Right atrium auricular region (tissue), 2 donors: ENCODE measurements around the gene CCDC184. TPM values are rescaled to one million over a fixed set of nuclear protein-coding genes. Genes with fewer than 3 reads are reported as not detected.

Experiments used
- DNase-seq: peaks from one replicate; pipeline ENCODE4 v3.0.0-alpha.2; 2019; ENCODE audit warnings: low spot score
- H3K27ac ChIP-seq, 2 donors: fragments of 200-600 bp; sonication (generic); 1 replicate in 1 of 2; 2 replicates in 1 of 2; pipeline ENCODE4 v1.5.1; 2016 to 2019
- H3K27me3 ChIP-seq, 2 donors: fragments of 200-600 bp; sonication (generic); one replicate each; pipeline versions ENCODE4 v1.5.1 to v1.6.0; 2017 to 2019
- H3K36me3 ChIP-seq: fragments of 200-600 bp; sonication (generic); one replicate; pipeline ENCODE4 v1.5.1; 2016
- H3K4me1 ChIP-seq, 2 donors: fragments of 200-600 bp; sonication (generic); one replicate each; pipeline versions ENCODE4 v1.5.1 to v1.6.0; 2017 to 2019
- H3K4me3 ChIP-seq, 2 donors: fragments of 200-600 bp; sonication (generic); 1 replicate in 1 of 2; 2 replicates in 1 of 2; pipeline ENCODE4 v1.5.1; 2017 to 2019; ENCODE audit warnings: mild to moderate bottlenecking in 1 of 2, moderate library complexity in 1 of 2
- H3K9me3 ChIP-seq, 2 donors: fragments of 200-600 bp; sonication (generic); one replicate each; pipeline ENCODE4 v1.5.1; 2019
- total RNA-seq, 2 donors: library from RNA; depleted of rRNA; stranded (reverse); fragments of >200 nt; gene quantifications; one replicate each; pipeline ENCODE4 v1.1.0, GENCODE V29; 2016
- TF ChIP-seq, protein P1 (sequence below), 2 donors: fragments of 200-600 bp; sonication (generic); IDR thresholded peaks; one replicate each; pipeline ENCODE4 v1.5.1; 2019; ENCODE audit warnings: antibody characterized with exemption in 2 of 2

The CCDC184 gene
- total RNA-seq, 2 donors from 2014 or later: 0.37 to 1.4 TPM

DNA sequence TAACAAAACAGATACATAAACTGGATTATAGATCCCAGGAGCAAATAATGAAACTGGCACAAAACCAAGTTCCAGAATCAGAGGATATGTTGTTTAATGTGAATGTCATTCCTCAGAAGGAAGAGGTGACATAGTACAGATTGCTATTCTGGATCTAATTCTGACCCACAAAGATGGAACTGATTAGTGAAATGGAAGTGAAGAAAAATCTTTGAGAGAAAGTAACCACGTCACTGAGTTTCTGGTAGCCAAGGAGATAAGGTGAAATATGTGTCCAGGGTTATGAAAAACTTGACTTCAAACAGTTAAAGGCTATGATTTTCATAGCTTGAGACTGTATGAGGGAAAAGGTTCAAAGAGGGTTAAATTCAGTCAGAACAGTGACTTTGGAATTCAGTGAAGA lies 11.4 kb downstream of the CCDC184 start:
- TF ChIP-seq, protein P1, sequence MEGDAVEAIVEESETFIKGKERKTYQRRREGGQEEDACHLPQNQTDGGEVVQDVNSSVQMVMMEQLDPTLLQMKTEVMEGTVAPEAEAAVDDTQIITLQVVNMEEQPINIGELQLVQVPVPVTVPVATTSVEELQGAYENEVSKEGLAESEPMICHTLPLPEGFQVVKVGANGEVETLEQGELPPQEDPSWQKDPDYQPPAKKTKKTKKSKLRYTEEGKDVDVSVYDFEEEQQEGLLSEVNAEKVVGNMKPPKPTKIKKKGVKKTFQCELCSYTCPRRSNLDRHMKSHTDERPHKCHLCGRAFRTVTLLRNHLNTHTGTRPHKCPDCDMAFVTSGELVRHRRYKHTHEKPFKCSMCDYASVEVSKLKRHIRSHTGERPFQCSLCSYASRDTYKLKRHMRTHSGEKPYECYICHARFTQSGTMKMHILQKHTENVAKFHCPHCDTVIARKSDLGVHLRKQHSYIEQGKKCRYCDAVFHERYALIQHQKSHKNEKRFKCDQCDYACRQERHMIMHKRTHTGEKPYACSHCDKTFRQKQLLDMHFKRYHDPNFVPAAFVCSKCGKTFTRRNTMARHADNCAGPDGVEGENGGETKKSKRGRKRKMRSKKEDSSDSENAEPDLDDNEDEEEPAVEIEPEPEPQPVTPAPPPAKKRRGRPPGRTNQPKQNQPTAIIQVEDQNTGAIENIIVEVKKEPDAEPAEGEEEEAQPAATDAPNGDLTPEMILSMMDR (IDR thresholded peaks at IDR 0.05): no peak
- H3K4me3 ChIP-seq: no peak overlapping the region
- peaks cover 0 to 15% of the 10 kb centered on the region in 2 donors for H3K4me1 ChIP-seq
- H3K27ac ChIP-seq: no peak overlapping the region
- H3K36me3 ChIP-seq: no peaks in the 10 kb centered on the region
- no peak for DNase-seq
- H3K27me3 ChIP-seq: no peaks in the 10 kb centered on the region
- H3K9me3 ChIP-seq: no peaks in the 10 kb centered on the region

DNA sequence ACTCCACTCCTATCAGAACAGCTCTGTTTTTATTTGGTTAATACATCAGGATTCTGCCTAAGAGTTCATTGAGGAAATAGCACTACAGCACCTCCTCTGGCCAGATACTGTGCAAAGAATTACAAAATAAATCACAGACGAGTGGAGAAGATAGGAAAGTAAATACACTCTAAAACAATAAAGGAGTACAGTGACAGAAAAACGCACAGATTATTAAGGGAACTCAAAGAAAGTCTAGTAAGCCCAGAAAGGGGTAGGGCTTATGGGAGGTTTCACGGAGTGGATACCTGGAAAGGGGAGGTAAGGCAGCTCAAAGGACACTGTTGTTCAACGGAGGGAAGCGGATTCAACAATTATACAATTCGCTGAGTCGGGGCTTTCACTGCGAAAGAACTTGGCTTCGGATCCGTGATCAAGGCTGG lies 14.1 kb downstream of the CCDC184 start:
- TF ChIP-seq, protein P1 (IDR thresholded peaks at IDR 0.05): peak; percentile 30 to 52
- H3K36me3 ChIP-seq: no peaks in the 10 kb centered on the region
- no peak for DNase-seq
- peak overlapping the region; percentile 97 to 99 for H3K27ac ChIP-seq
- peaks cover 0 to 3% of the 10 kb centered on the region in 2 donors for H3K9me3 ChIP-seq
- no peaks in the 10 kb centered on the region for H3K27me3 ChIP-seq
- peaks cover 0 to 23% of the 10 kb centered on the region in 2 donors for H3K4me1 ChIP-seq
- H3K4me3 ChIP-seq: peak overlapping the region; percentile 59 to 80

DNA sequence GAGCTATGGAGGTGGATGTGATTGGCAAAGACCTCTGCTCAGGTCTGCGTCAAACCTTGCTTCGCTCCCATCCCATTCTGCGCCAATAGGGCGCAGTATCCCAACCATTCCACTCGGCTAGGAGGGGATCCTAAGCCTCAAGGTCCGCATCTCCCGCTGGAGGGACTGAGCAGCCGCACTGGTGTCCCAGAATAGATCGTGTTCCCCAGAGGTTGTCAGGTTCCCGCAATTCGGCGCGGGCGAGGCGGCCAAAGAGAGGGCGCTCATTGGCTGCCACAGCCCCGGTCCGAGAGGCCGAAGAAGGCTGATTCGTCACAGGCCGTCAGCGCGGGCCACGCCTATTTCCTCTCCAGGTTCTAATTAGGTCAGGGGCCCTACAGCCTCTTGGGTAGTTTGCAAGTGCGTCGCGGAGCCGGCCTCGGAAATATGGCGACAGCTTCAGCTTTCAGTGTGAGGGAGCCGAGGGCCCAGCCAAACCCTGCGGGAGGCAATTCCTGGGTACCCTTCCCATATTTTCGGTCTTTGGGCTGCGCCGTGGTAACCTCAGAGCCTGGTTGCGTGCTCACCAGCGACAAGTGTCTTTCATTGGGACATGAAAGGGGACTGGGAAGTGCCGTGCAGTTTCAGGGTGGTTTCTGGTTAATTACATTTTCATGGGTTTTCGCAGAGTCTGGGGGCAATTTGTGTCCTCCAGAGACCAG lies 14.7 kb downstream of the CCDC184 start:
- H3K36me3 ChIP-seq: no peaks in the 10 kb centered on the region
- TF ChIP-seq, protein P1 (IDR thresholded peaks at IDR 0.05): no peak

GRCh38 chr12:48198672-48198971 lies 15.2 kb downstream of the CCDC184 start:
- Histone ChIP-seq H3K27ac (peak overlapping the region; percentile 97 to 99), H3K27me3 (no peaks in the 10 kb centered on the region), H3K9me3 (peaks cover 0 to 3% of the 10 kb centered on the region in 2 donors), H3K4me1 (peaks cover 0 to 23% of the 10 kb centered on the region in 2 donors), H3K4me3 (peak overlapping the region; percentile 59 to 80), H3K36me3 (no peaks in the 10 kb centered on the region)
- peak; percentile 61 for DNase-seq
- TF ChIP-seq, protein P1 (IDR thresholded peaks at IDR 0.05): no peak

More for the DNA sequence above, 14.7 kb downstream of the CCDC184 start:
- Histone ChIP-seq H3K27ac (peak overlapping the region; percentile 97 to 99), H3K4me3 (peak overlapping the region; percentile 59 to 80), H3K27me3 (no peaks in the 10 kb centered on the region), H3K9me3 (peaks cover 0 to 3% of the 10 kb centered on the region in 2 donors), H3K4me1 (peaks cover 0 to 23% of the 10 kb centered on the region in 2 donors)
- peak; percentile 100 for DNase-seq

GRCh38 chr12:48198985-48199384 lies 15.5 kb downstream of the CCDC184 start:
- H3K27me3 ChIP-seq: no peaks in the 10 kb centered on the region
- H3K9me3 ChIP-seq: peaks cover 0 to 3% of the 10 kb centered on the region in 2 donors
- peaks cover 0 to 23% of the 10 kb centered on the region in 2 donors for H3K4me1 ChIP-seq
- H3K4me3 ChIP-seq: peak overlapping the region; percentile 59 to 80
- H3K27ac ChIP-seq: peak overlapping the region; percentile 97 to 99
- TF ChIP-seq, protein P1 (IDR thresholded peaks at IDR 0.05): no peak
- no peaks in the 10 kb centered on the region for H3K36me3 ChIP-seq
- DNase-seq: no peak
